Colonic mucosa (tissue), 4 donors: Measurements from ENCODE around the gene EPS8. TPM values are rescaled to one million over a fixed set of nuclear protein-coding genes. Genes with fewer than 3 reads are reported as not detected.

Experiments
- DNase-seq: peaks from one replicate; pipeline ENCODE4 v3.0.0-alpha.2; 2020
- H3K27ac ChIP-seq: fragments of 200-600 bp; one replicate; pipeline ENCODE4 v1.8.0; 2021
- H3K27me3 ChIP-seq: fragments of 200-600 bp; one replicate; pipeline ENCODE4 v1.8.0; 2021
- H3K36me3 ChIP-seq: fragments of 200-600 bp; one replicate; pipeline ENCODE4 v1.8.0; 2021
- H3K4me1 ChIP-seq: fragments of 200-600 bp; one replicate; pipeline ENCODE4 v1.8.0; 2021; ENCODE audit warnings: mild to moderate bottlenecking
- H3K4me3 ChIP-seq: fragments of 200-600 bp; one replicate; pipeline ENCODE4 v1.8.0; 2021
- H3K9ac ChIP-seq, 2 donors: one replicate each; pipeline ENCODE4 v1.7.0; 2013; ENCODE audit warnings: control low read depth in 2 of 2, low read depth in 2 of 2, low read length in 2 of 2
- H3K9me3 ChIP-seq: fragments of 200-600 bp; one replicate; pipeline ENCODE4 v1.8.0; 2021
- intact Hi-C: fragments of 100-400 bp; cut with DNase I; formaldehyde crosslinking; loops from one replicate; pipeline ENCODE4 v1.14.1; 2022
- total RNA-seq, 2 donors: library from RNA; stranded (reverse); fragmentation: NEBNext Ultra II Directional in 1 of 2; extraction: Animal tissue kit (Norgen Biotek cat#: 25700) in 1 of 2; gene quantifications; one replicate each; pipeline ENCODE4 v1.2.1, GENCODE V29; 2021
- TF ChIP-seq, protein P1 (sequence below): fragments of 200-600 bp; IDR thresholded peaks from one replicate; pipeline ENCODE4 v1.8.0; 2022; ENCODE audit warnings: antibody characterized with exemption, mild to moderate bottlenecking
- donor health status: healthy.
- donor health status: DM: no; HTN: no; CAD: no.
- donor health status: DM: no; HTN: no; CAD: no.

EPS8 gene
- total RNA-seq, 2 donors from 2014 or later = 93.7 to 161 TPM

DNA sequence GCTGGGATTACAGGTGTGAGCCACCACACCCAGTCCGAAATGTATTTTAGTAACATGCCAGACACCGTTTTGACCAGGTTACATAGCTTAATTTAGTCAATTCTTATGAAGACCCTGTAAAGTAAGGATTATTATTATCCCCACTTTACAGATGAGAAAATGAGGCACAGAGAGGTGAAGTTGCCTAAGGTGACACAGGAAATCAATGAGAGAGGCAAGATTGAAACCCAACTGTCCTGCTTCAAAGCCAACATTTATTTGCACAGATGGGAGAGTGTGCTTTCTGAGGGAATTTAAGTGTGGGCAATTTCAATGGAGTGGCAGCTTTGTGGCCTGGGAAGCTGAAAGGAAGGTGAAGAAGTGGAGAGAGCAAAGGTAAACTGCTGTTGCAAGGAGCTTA, 19.1 kb upstream of the EPS8 start:
- Histone ChIP-seq H3K4me3 (no peak overlapping the region), H3K9me3 (no peaks in the 10 kb centered on the region), H3K27me3 (no peaks in the 10 kb centered on the region), H3K4me1 (no peaks in the 10 kb centered on the region), H3K36me3 (no peaks in the 10 kb centered on the region), H3K9ac (no peak overlapping the region), H3K27ac (no peak overlapping the region)
- intact Hi-C loops = no loop called here
- TF ChIP-seq, protein P1, sequence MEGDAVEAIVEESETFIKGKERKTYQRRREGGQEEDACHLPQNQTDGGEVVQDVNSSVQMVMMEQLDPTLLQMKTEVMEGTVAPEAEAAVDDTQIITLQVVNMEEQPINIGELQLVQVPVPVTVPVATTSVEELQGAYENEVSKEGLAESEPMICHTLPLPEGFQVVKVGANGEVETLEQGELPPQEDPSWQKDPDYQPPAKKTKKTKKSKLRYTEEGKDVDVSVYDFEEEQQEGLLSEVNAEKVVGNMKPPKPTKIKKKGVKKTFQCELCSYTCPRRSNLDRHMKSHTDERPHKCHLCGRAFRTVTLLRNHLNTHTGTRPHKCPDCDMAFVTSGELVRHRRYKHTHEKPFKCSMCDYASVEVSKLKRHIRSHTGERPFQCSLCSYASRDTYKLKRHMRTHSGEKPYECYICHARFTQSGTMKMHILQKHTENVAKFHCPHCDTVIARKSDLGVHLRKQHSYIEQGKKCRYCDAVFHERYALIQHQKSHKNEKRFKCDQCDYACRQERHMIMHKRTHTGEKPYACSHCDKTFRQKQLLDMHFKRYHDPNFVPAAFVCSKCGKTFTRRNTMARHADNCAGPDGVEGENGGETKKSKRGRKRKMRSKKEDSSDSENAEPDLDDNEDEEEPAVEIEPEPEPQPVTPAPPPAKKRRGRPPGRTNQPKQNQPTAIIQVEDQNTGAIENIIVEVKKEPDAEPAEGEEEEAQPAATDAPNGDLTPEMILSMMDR = no peak
- no peak for DNase-seq

DNA sequence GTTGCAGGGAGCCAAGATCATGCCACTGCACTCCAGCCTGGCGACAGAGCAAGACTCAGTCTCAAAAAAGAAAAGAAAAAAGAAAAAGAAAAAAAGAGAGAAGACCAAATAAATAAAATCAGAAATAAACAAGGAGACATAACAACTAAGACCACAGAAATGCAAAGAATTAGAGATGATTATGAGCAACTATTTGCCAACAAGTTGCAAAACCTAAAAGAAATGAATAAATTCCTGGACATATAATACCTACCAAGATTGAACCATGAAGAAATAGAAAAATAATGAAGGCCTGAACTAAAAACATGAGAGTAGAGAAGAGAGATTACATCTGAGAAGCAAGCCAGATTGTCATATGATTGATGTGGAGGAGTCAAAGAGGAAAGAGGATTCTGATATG, 17.6 kb upstream of the EPS8 start:
- Histone ChIP-seq H3K27me3 (no peaks in the 10 kb centered on the region), H3K36me3 (no peaks in the 10 kb centered on the region), H3K4me1 (no peaks in the 10 kb centered on the region), H3K27ac (no peak overlapping the region), H3K4me3 (no peak overlapping the region), H3K9me3 (no peaks in the 10 kb centered on the region), H3K9ac (no peak overlapping the region)
- TF ChIP-seq, protein P1 = no peak
- intact Hi-C loops = no loop called here
- no peak for DNase-seq

DNA sequence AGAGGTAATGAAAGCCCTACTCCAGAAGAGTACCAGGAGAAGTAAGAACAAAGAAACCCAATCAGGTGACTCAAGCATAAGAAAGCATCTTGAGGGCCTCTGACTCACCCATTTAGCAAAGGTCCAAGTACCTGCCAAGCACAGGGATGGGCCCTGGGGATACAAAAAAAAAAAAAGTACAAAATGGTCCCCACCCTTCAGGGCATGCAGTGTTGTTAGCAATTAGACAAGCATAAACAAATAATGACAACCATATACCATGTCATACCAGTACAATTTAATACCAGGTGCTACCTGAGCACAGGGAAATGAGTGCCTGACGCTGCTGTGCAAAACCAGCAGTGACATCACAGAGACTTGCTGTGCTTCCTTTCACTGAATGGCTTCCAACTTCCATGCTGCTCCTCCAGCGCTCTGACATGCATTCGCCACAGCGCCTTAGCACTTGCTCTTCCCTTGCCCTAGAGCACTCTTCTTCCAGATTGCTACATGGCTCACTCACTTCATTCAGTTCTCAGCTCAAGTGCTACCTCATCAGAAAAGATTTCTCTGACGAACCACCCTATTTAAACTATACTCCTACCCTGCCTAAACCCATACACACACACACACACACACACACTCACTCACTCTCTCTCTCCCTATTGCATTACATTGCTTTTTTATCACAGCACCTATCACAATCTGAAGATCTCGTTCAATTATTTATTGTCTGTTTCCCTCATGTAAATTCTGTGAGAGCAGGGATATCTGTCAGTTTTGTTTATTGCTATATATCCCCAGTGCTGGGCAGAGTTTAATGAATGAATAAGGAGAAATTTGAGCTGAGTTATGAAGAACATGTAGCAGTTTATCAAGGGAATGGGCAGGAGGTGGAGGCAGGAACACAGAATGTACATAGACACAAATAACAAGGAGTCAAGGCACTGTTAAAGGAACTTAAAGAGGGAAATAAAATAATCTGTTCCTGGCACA, 12.9 kb upstream of the EPS8 start:
- no peaks in the 10 kb centered on the region for H3K36me3 ChIP-seq
- no peak for DNase-seq

DNA sequence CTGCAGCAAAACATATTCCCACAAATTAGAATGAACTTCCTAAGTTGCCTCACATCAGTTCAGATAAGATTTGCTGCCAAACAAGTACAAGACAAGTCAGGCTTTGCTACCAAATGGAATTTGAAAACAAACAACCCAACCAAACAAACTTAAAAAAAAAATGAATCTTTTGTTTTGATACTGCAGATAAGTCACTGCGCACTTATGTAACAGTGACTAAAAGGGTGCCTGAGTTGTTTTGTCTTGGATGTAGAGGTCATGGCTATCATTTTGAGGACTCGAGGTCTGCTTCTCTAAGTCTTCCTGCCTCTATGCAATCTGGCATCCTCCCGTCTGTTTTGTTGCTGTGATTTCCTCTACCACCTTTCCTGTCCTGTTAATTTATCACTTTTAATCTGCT, 11.1 kb upstream of the EPS8 start:
- intact Hi-C loops = no loop called here
- H3K9me3 ChIP-seq = no peaks in the 10 kb centered on the region

More for the DNA sequence above, 12.9 kb upstream of the EPS8 start:
- Histone ChIP-seq H3K4me1 (no peaks in the 10 kb centered on the region), H3K4me3 (no peak overlapping the region), H3K27me3 (no peaks in the 10 kb centered on the region), H3K9ac (no peak overlapping the region), H3K9me3 (no peaks in the 10 kb centered on the region), H3K27ac (no peak overlapping the region)
- TF ChIP-seq, protein P1 = no peak
- intact Hi-C loops = no loop called here

DNA sequence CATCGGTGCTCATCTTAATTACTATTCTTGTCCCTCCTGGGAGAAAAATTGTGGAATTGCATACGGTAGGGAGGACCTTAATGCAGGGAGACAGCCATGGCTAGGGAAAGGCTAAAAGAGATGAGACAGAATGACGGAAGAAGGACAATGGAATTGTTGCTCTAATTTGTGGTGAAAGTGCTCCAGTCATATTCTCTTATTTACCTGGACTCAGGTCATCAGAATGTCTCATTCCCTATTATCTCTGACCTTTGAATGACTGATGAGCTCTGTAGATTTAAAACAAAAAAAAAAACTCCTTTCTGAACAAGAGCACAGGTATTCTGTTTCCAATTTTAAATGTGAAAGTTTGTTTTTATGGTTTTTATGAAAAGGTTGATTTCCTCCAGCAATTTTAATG, 8.6 kb upstream of the EPS8 start:
- H3K27ac ChIP-seq = no peak overlapping the region
- H3K9me3 ChIP-seq = no peaks in the 10 kb centered on the region
- no peaks in the 10 kb centered on the region for H3K27me3 ChIP-seq
- no peak overlapping the region for H3K9ac ChIP-seq
- H3K4me1 ChIP-seq = no peaks in the 10 kb centered on the region
- no peak for DNase-seq
- TF ChIP-seq, protein P1 = no peak
- H3K4me3 ChIP-seq = no peak overlapping the region
- intact Hi-C loops = no loop called here
- H3K36me3 ChIP-seq = no peaks in the 10 kb centered on the region

More for the DNA sequence above, 11.1 kb upstream of the EPS8 start:
- TF ChIP-seq, protein P1 = no peak
- no peak for DNase-seq
- H3K4me1 ChIP-seq = no peaks in the 10 kb centered on the region
- no peak overlapping the region for H3K9ac ChIP-seq
- H3K36me3 ChIP-seq = no peaks in the 10 kb centered on the region
- H3K27ac ChIP-seq = no peak overlapping the region
- H3K27me3 ChIP-seq = no peaks in the 10 kb centered on the region
- no peak overlapping the region for H3K4me3 ChIP-seq
